Heart left ventricle (tissue), 16 donors: ENCODE results near the gene SLC66A2. TPM values are rescaled to one million over a fixed set of nuclear protein-coding genes. Genes with fewer than 3 reads are reported as not detected.

ENCODE experiments used
- ATAC-seq, 4 donors: fragments of 200-7000 bp; cut with Tn5 transposase; one replicate each; pipeline ENCODE4 v1.9.1; 2020 to 2022; ENCODE audit warnings: moderate library complexity in 4 of 4, mild to moderate bottlenecking in 3 of 4, moderate number of reproducible peaks in 1 of 4
- DNase-seq, 5 donors: peaks; one replicate each; pipeline ENCODE4 v3.0.0-alpha.2; 2020
- H3K27ac ChIP-seq, 12 donors: fragments of 200-600 bp; sonication (generic) in 4 of 12; one replicate each; pipeline versions ENCODE4 v1.5.0 to v1.8.0; 2016 to 2022; ENCODE audit warnings: mild to moderate bottlenecking in 2 of 12
- H3K27me3 ChIP-seq, 9 donors: fragments of 200-600 bp; sonication (generic) in 2 of 9; one replicate each; pipeline versions ENCODE4 v1.5.1 to v1.8.0; 2016 to 2022; ENCODE audit warnings: mild to moderate bottlenecking in 3 of 9
- H3K36me3 ChIP-seq, 9 donors: fragments of 200-600 bp; sonication (generic) in 2 of 9; one replicate each; pipeline versions ENCODE4 v1.5.0 to v1.8.0; 2018 to 2022; ENCODE audit warnings: mild to moderate bottlenecking in 2 of 9
- H3K4me1 ChIP-seq, 12 donors: fragments of 200-600 bp; sonication (generic) in 4 of 12; one replicate each; pipeline versions ENCODE4 v1.5.0 to v1.8.0; 2016 to 2022; ENCODE audit warnings: mild to moderate bottlenecking in 3 of 12
- H3K4me3 ChIP-seq, 12 donors: fragments of 200-600 bp; sonication (generic) in 4 of 12; one replicate each; pipeline versions ENCODE4 v1.5.0 to v1.8.0; 2017 to 2022; ENCODE audit warnings: mild to moderate bottlenecking in 9 of 12, moderate library complexity in 4 of 12
- H3K9me3 ChIP-seq, 12 donors: fragments of 200-600 bp; sonication (generic) in 4 of 12; one replicate each; pipeline versions ENCODE4 v1.5.0 to v1.8.0; 2016 to 2022; ENCODE audit warnings: mild to moderate bottlenecking in 1 of 12
- CTCF ChIP-seq, 12 donors: fragments of 200-600 bp; sonication (generic) in 4 of 12; IDR thresholded peaks; one replicate each; pipeline versions ENCODE4 v1.5.0 to v1.8.0; 2018 to 2022; ENCODE audit warnings: antibody characterized with exemption in 12 of 12, mild to moderate bottlenecking in 5 of 12
- POLR2A ChIP-seq, 2 donors: fragments of 450-650 bp; IDR thresholded peaks; one replicate each; pipeline ENCODE4 v1.6.1; 2017; ENCODE audit warnings: antibody characterized with exemption in 2 of 2, mild to moderate bottlenecking in 2 of 2, moderate library complexity in 2 of 2
- WGBS, 4 donors: extraction: QIAGEN DNeasy Blood & Tissue Kit in 2 of 4; methylation state at CpG; one replicate each; pipeline versions ENCODE4 v1.1.5 to v1.1.7; 2013 to 2018; 5-methylcytosine and 5-hydroxymethylcytosine counted together
- intact Hi-C, 10 donors: fragments of 100-400 bp; cut with DNase I; formaldehyde crosslinking; loops; one replicate each; pipeline versions ENCODE4 v1.11.1 to v1.14.2; 2022
- polyA plus RNA-seq, 2 donors: library from polyadenylated mRNA; stranded (reverse); fragments of 200-250 nt; gene quantifications; one replicate each; pipeline ENCODE4 v1.2.3, GENCODE V29; 2013
- total RNA-seq, 9 donors: library from RNA; depleted of rRNA in 2 of 9; stranded (reverse); fragments of >200 nt in 2 of 9; fragmentation: NEBNext Ultra II Directional in 3 of 9; extraction: Animal tissue kit (Norgen Biotek cat#: 25700) in 3 of 9; gene quantifications; one replicate each; pipeline versions ENCODE4 v1.1.0 to v1.2.4, GENCODE V29; 2016 to 2023
- donor health status: ischemic (EF 13 %, LVEDD 7.1; RV severe dilation, severe dysfunction).
- donor health status: healthy with polysubstance abuse.
- donor health status: DM: no; HTN: yes; CAD: no.
- donor health status: DM: no; HTN: no; CAD: no.
- donor health status: ischemic (EF 25% LVEDD 6.9; RV normal size, moderate dysfunction).
- donor health status: ischemic (EF 25% LVEDD 5.7; RV mildly dilated, moderate dysfunction).
- donor health status: healthy.
- donor health status: DM: yes; HTN: yes; CAD: no.
- donor health status: ischemic (EF 35%, LVEDD 5.7; RV mildly dilated, moderate dysfunction).
- donor health status: nonischemic (EF 11% LVEDD 7.7; RV severe dilation, severe dysfunction).
- donor health status: DM: yes; HTN: yes; CAD: no.
- donor health status: PGD.
- donor health status: ischemic (EF 29% LVEDD 5.4; RV normal size, mild dysfunction).
- donor health status: nonischemic (EF 23%, LVEDD 6.1; RV moderate dilation, normal function).

The SLC66A2 gene
- total and polyA plus RNA-seq, 11 donors = 19.7 to 33.4 (median 26.6) TPM

GRCh38 chr18:79952996-79953559 lies 1.6 kb upstream of the SLC66A2 start:
- intact Hi-C loops = loop anchor here in 4 of 10 donors (5.0 to 10.0 kb wide), 6 partner anchors 34 to 268 kb away; partner anchors contain the start of genes RBFA (in 3 of the 4), TXNL4A (in 2 of the 4) and ADNP2 (in 1 of the 4)
- H3K4me1 ChIP-seq = peaks cover 0 to 39% (median 26%) of the 10 kb centered on the region in 12 donors
- H3K36me3 ChIP-seq = peaks cover 0 to 10% (median 0%) of the 10 kb centered on the region in 9 donors
- no peak overlapping the region for H3K4me3 ChIP-seq
- DNase-seq (no peak), ATAC-seq (no peak)
- WGBS, 4 donors = 86 to 93% (median 89%) methylated on average over 18 to 24 of the region's 24 CpGs
- no peaks in the 10 kb centered on the region for H3K27me3 ChIP-seq
- H3K27ac ChIP-seq = no peak overlapping the region
- TF ChIP-seq POLR2A (IDR thresholded peaks at IDR 0.05) (no peak), CTCF (IDR thresholded peaks at IDR 0.05) (no peak)
- H3K9me3 ChIP-seq = no peaks in the 10 kb centered on the region

GRCh38 chr18:79952456-79952995 lies 1.1 kb upstream of the SLC66A2 start:
- H3K9me3 ChIP-seq = no peaks in the 10 kb centered on the region
- intact Hi-C loops = loop anchor here in 4 of 10 donors (5.0 to 10.0 kb wide), 6 partner anchors 35 to 268 kb away; partner anchors contain the start of genes RBFA (in 3 of the 4), TXNL4A (in 2 of the 4) and ADNP2 (in 1 of the 4)
- H3K27me3 ChIP-seq = no peaks in the 10 kb centered on the region
- TF ChIP-seq POLR2A (IDR thresholded peaks at IDR 0.05) (no peak), CTCF (IDR thresholded peaks at IDR 0.05) (no peak)
- H3K4me1 ChIP-seq = peaks cover 0 to 44% (median 32%) of the 10 kb centered on the region in 12 donors
- WGBS, 4 donors = 26 to 41% (median 36%) methylated on average over 37 to 43 of the region's 43 CpGs
- DNase-seq (no peak), ATAC-seq (peak in 1 of 4 donors; percentile 15)
- H3K36me3 ChIP-seq = peaks cover 0 to 10% (median 2%) of the 10 kb centered on the region in 9 donors
- H3K27ac ChIP-seq = peak overlapping the region in 4 of 12 donors; percentile 64 to 94 (median 87)
- peak overlapping the region; percentile 82 to 98 (median 90) for H3K4me3 ChIP-seq

GRCh38 chr18:79950515-79951341 lies 725 bp downstream of the SLC66A2 start:
- peaks cover 0 to 17% (median 5%) of the 10 kb centered on the region in 9 donors for H3K36me3 ChIP-seq
- peak overlapping the region; percentile 73 to 94 (median 86) for H3K27ac ChIP-seq
- TF ChIP-seq POLR2A (IDR thresholded peaks at IDR 0.05) = no peak
- TF ChIP-seq CTCF (IDR thresholded peaks at IDR 0.05) = no peak
- H3K4me3 ChIP-seq = peak overlapping the region; percentile 82 to 98 (median 90)
- no peaks in the 10 kb centered on the region for H3K9me3 ChIP-seq
- WGBS, 4 donors = 3 to 9% (median 5%) methylated on average over 18 to 81 of the region's 81 CpGs
- H3K4me1 ChIP-seq = peaks cover 0 to 60% (median 39%) of the 10 kb centered on the region in 12 donors
- no peaks in the 10 kb centered on the region for H3K27me3 ChIP-seq
- ATAC-seq = peak in 3 of 4 donors; percentile 14 to 36 (median 16)
- peak in 2 of 5 donors; percentile 57 to 62 for DNase-seq
- intact Hi-C loops = loop anchor here in 5 of 10 donors (1.0 to 10.0 kb wide), 8 partner anchors 36 to 266 kb away; partner anchors contain the start of genes RBFA (in 4 of the 5), TXNL4A (in 2 of the 5) and ADNP2 (in 1 of the 5)
